IPS-18c (cell line): Measurements from ENCODE around the gene POC1B.

Experiments used
- H3K4me3 ChIP-seq: 2 replicates; pipeline ENCODE4 v1.7.0; 2013; ENCODE audit warnings: low read depth, mild to moderate bottlenecking, low read length, moderate library complexity; ENCODE audit not compliant: insufficient read depth
- H3K9me3 ChIP-seq: one replicate; pipeline ENCODE4 v1.6.1; 2013; ENCODE audit warnings: mild to moderate bottlenecking, low read length, moderate library complexity; ENCODE audit not compliant: control insufficient read depth, insufficient read depth

The POC1B gene

GRCh38 chr12:89454080-89454848 lies 71.6 kb downstream of the POC1B start:
- Histone ChIP-seq H3K4me3 (no peak overlapping the region), H3K9me3 (no peaks in the 10 kb centered on the region)

DNA sequence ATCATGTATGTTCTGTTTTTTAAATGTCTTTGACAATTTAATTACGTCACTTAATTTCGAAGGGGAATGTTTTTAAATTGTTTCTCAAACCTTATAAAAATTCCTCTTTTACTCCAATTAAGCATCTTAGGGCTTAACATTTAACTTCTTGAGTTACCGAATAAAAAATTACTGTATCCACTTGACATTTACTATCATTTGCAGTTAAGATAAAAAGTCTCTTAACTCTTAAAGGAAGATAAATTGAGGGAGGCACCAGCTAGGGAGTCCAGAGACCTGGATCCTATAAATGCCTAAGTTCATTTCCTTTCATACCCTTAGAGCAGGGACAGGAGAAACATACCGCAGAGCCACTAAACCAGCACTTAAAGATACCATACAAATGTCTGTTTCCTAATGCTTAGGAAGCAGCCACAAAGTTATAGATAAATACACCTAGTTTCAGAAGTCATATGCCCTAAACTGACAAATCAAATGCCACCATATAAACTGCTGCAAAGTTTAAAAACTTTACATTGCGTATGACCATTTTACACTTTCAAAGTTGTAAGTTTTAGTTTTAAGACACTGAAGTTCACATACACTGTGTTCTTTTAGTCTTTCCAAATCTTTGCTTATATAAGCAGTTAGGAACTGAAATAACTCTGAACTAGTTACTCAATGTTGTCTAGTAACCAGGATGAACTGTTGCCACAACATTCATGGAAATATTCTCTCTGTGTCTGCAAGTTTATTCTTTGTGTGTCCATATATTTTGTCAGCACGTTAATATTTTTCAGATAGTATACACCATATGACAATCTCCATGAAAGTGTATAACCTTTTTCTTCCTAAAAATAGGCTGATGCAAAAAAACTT lies 72.5 kb downstream of the POC1B start:
- H3K4me3 ChIP-seq = no peak overlapping the region
- H3K9me3 ChIP-seq = no peaks in the 10 kb centered on the region

DNA sequence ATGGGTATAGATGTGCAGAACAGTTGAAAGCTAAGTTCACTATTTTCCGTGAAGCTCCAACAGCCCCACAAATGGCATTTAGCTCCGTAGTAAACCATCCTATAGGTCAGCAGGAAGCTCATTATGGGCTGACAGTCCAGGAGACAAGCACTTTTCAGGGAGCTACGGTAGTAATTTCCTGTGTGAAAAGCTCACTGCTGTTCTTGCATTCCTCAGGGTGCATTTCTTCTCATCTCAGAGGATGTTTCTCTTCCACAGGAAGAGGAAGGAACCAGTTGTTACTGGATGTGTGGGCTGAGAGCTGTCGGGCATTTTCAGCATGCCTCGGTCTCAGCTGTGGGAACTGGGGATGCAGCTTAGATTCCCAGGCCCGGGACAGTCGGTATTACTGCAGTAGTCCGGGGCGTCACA lies 74.0 kb downstream of the POC1B start:
- no peak overlapping the region for H3K4me3 ChIP-seq

DNA sequence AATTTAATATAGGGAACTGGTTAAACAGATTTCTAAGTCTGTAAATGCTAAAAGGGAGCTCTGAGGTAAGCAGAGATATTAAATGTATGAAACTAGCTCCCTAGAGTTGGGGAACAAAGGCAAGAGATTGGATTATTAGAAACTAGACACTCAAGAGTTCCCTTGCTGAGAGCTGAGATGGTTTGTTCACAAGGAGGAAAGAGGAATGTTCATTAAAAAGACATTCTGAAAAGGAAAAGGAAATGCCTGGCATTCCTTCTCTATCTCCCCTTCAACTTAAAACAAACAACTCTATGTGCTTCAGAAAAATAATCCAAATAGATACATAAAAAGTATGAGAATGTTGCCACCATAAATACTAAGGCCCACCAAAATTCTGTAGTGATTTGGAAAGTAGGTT lies 74.9 kb downstream of the POC1B start:
- no peaks in the 10 kb centered on the region for H3K9me3 ChIP-seq
- H3K4me3 ChIP-seq = no peak overlapping the region

More for the DNA sequence above, 74.0 kb downstream of the POC1B start:
- H3K9me3 ChIP-seq = no peaks in the 10 kb centered on the region

DNA sequence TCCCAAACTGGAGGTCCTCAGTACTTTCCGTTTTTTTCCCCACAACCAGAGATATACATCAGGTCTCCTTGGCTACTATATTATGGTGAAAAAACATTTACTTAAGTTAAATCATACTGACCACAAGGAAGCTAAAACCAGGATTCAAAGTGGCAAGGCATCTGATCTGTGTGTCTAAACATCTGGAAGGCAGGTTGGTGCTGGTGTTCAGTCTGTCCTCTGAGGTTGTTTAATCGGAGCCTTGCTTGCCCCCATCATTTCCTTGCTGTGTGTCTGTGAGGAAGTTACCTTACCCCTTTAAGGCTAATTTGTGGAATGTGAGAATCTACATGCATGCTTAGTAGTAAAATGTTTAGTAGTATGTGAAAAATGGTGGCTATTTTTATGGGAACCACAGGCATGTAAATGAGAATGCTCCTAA lies 76.9 kb downstream of the POC1B start:
- H3K4me3 ChIP-seq = no peak overlapping the region
- no peaks in the 10 kb centered on the region for H3K9me3 ChIP-seq

DNA sequence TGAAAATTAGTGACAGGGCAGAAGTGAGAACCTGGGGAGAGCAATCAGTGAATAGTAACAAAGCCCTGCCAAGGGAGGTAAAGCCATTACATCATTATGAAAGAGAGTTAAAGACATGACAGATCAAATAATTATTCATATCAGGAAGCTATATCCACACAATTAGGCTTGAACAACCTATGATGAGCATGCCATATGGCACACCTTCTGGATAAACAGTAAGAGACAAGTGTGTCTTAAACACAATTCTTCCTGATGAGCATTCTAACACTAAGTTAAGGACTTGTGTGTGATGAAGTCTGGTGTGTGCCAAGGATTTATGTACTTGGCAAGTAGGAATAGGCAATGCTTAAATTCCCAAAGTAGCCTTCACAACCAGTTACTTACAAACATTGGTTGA lies 77.3 kb downstream of the POC1B start:
- H3K4me3 ChIP-seq = no peak overlapping the region
- H3K9me3 ChIP-seq = no peaks in the 10 kb centered on the region

- Histone ChIP-seq H3K4me3 (no peak overlapping the region; the same call in 1 of the 2 replicates), H3K9me3 (peaks cover 7% of the 10 kb centered on the region)
Measured at GRCh38 chr12:89439941-89440340, 85.9 kb downstream of the POC1B start.

GRCh38 chr12:89437231-89437630 lies 88.6 kb downstream of the POC1B start:
- H3K4me3 ChIP-seq = no peak overlapping the region

DNA sequence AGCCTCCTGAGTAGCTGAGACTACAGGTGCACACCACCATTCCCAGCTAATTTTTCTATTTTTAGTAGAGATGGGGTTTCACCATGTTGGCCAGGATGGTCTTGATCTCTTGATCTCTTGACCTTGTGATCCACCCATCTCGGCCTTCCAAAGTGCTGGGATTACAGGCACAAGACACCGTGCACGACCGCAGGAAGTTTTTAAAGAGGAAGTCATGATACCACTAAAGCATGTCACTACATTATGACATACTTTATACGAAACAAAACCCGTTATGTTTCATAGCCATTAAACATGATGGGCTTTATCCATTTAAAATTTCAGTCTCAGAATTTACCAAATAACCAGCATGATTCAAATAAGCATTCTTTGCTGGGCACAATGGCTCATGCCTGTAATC lies 89.8 kb downstream of the POC1B start:
- Histone ChIP-seq H3K4me3 (no peak overlapping the region), H3K9me3 (peaks cover 7% of the 10 kb centered on the region)

More at GRCh38 chr12:89437231-89437630, 88.6 kb downstream of the POC1B start:
- peaks cover 7% of the 10 kb centered on the region for H3K9me3 ChIP-seq

GRCh38 chr12:89433634-89434033 lies 92.2 kb downstream of the POC1B start:
- Histone ChIP-seq H3K9me3 (no peaks in the 10 kb centered on the region), H3K4me3 (no peak overlapping the region)

GRCh38 chr12:89432396-89432795 lies 93.5 kb downstream of the POC1B start:
- no peak overlapping the region for H3K4me3 ChIP-seq
- no peaks in the 10 kb centered on the region for H3K9me3 ChIP-seq

DNA sequence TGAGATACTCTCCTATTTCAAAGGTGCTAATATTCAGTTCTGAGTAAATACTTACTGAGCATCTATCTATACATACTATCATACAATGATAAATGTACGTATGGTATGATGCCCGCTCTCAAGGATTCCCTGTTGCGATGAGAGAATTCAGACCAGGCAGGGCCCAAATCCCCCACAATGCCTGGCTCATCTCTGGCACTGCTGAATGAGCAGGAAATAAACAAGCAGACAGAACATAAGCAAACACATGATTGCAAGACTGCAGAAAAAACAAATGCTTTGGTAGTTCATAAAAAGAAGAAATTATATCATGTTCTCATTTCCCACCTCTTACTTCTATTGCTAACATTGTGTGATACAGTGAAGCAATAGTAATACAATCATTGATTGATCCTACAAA lies 96.3 kb downstream of the POC1B start:
- no peaks in the 10 kb centered on the region for H3K9me3 ChIP-seq
- no peak overlapping the region for H3K4me3 ChIP-seq

DNA sequence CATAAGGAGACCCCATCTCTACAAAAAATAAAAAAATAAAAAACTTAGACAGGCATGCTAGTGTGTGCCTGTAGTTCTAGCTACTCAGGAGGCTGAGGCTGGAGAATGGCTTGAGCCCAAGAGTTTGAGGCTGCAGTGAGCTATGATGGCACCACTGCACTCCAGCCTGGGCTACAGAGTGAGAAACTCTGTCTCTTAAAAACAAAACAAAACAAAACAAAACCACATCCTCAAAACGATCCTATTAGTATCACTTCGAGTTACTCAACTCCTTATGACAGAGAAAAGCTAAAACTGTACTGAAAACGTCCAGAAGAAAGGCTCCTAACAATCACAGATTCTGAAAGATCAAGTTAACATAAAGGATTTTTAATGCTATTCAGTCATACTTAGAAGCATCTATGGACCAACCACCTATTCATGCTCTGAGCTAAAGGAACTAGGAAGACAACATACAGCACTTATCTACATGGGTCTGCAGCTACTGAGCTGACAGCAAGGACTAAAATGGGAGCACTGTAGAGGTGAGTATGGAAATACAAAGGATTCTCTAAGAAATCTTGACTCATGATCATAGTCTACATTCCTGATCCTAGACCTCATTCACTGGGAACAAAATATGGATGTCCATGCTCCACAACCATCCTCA lies 98.2 kb downstream of the POC1B start:
- Histone ChIP-seq H3K9me3 (no peaks in the 10 kb centered on the region), H3K4me3 (no peak overlapping the region)

DNA sequence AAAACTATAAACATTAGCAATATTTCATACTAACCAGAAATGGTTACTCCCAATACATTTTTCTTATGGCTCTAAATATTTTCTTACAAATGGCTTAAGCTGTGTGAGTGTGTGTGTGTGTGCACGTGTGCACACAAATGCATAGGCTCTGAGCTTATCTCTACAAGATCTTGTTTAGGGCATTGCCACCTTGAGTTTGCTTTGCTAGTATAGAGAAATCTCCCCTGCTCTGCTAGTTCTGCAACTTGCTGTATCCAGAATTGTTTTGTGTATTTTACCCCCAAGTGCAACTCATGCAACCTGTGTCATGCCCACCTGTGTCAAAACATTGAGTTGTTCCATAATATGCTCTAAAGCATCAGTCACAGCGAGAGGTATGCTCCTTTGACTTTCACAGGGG lies 101.0 kb downstream of the POC1B start:
- Histone ChIP-seq H3K4me3 (no peak overlapping the region), H3K9me3 (no peaks in the 10 kb centered on the region)

DNA sequence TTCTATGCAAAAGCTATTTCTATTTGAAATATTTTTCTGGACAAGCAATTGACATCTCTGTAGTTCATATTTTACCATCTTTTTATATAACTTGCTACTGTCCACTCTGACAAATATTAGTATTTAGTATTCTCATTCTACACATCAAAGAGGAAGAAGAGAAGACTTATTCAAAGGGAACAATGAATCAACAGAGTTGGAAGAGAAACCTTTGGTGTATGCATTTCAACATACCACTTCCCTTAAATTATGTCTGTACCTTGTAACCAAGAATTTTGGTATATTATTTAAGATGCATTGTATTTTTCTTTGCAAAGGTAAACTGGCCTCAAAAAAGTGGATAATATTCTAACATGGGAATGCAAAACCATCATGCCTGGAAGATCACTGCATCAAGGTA lies 101.5 kb downstream of the POC1B start:
- Histone ChIP-seq H3K4me3 (no peak overlapping the region), H3K9me3 (no peaks in the 10 kb centered on the region)

DNA sequence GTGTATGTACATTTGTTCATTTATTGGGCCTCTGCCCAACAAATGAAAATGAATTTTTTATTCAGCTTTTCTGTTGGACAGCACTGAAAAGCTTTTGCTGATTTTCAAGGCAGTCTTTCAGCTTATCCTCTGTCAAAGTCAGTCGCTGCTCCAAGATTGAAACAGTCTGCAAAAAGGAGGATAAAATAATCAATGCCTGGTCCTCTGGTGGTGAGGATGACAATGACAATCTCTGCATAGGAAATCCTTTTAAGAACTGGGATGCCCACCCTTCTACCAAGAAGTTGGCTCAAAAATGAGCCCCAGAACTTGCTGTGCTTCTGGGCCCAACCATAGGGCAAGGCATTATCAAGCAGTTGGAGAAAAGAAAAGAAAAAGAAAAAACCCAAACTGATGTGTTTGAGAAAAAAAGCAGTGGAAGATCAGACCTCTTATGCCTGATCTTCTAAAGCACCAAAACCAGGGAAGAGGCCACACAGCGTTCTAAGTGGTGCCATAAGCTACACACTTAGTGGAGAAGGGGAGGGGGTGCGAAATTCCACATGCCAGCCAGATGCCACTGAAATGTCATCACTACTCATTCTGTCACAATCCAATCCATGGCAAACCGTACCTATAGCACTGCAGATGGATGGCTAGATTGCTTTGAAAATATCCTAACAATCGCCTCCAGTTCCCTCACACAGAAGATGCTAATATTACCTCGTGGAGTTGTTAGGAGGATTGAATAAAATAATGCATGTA lies 104.6 kb downstream of the POC1B start:
- Histone ChIP-seq H3K9me3 (no peaks in the 10 kb centered on the region), H3K4me3 (no peak overlapping the region)

DNA sequence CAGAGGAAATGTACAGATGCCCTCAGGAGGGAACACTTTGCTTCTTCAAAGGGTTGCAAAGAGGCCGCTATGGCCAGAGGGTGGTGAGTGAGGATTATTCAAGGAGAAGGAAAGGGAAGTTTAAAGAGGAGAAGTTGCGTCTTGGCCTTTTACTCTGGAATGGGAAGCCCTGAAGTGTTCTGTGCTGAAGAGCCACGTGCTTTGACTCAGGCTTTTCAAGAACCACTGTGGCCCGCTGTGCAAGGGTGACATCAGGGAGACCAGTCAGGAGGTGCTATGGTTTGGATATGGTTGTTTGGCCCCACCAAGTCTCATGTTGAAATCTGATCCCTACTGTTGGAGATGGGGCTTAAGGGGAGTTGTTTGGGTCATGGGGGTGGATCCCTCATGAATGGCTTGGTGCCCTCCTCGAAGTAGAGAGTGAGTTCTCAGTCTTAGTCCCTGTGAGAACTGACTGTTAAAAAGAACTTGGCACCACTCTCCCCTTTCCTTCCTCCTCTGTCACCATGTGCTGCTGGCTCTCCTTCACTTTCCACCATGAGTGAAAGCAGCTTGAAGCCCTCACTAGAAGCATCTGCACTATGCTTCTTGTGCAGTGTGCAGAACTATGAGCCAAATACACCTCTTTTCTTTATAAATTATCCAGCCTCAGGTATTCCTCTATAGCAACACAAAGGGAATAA lies 107.5 kb downstream of the POC1B start:
- H3K9me3 ChIP-seq = no peaks in the 10 kb centered on the region
- H3K4me3 ChIP-seq = no peak overlapping the region
